Muscle layer of duodenum (tissue), 2 donors: Measurements from ENCODE around the gene SLC9C2.
"Not testable (repeated sequence)": the region's sequence is repeated elsewhere in the genome, so short reads cannot be mapped to it uniquely, and the experiment has no call there.

Experiments used
- H3K27ac ChIP-seq: one replicate; pipeline ENCODE4 v1.7.0; 2013; ENCODE audit warnings: mild to moderate bottlenecking, low read length
- H3K27me3 ChIP-seq: one replicate; pipeline ENCODE4 v1.7.0; 2013; ENCODE audit warnings: low read depth, mild to moderate bottlenecking, control low read depth, low read length
- H3K36me3 ChIP-seq, 2 donors: one replicate each; pipeline ENCODE4 v1.7.0; 2013; ENCODE audit warnings: low read length in 2 of 2, control low read depth in 1 of 2, mild to moderate bottlenecking in 1 of 2; ENCODE audit not compliant: insufficient read depth in 2 of 2, control insufficient read depth in 1 of 2
- H3K4me1 ChIP-seq, 2 donors: one replicate each; pipeline ENCODE4 v1.7.0; 2013; ENCODE audit warnings: low read length in 2 of 2, mild to moderate bottlenecking in 2 of 2, control low read depth in 1 of 2, moderate library complexity in 1 of 2; ENCODE audit not compliant: insufficient read depth in 2 of 2, control insufficient read depth in 1 of 2
- H3K4me3 ChIP-seq, 2 donors: one replicate each; pipeline ENCODE4 v1.7.0; 2013; ENCODE audit warnings: low read length in 2 of 2, low read depth in 1 of 2, mild to moderate bottlenecking in 1 of 2
- H3K9me3 ChIP-seq, 2 donors: one replicate each; pipeline ENCODE4 v1.7.0; 2013; ENCODE audit warnings: low read length in 2 of 2, control low read depth in 1 of 2, mild to moderate bottlenecking in 1 of 2; ENCODE audit not compliant: control insufficient read depth in 1 of 2
- donor health status: healthy.

The SLC9C2 gene

GRCh38 chr1:173616859-173617258 is 14.0 kb upstream of the SLC9C2 start:
- no peak overlapping the region for H3K27ac ChIP-seq
- H3K36me3 ChIP-seq, result no peaks in the 10 kb centered on the region
- peaks cover 0 to 20% of the 10 kb centered on the region in 2 donors for H3K9me3 ChIP-seq
- no peaks in the 10 kb centered on the region for H3K27me3 ChIP-seq
- H3K4me3 ChIP-seq, result no peak overlapping the region
- no peaks in the 10 kb centered on the region for H3K4me1 ChIP-seq

- H3K27me3 ChIP-seq, H3K9me3 ChIP-seq, H3K36me3 ChIP-seq, H3K4me3 ChIP-seq, H3K4me1 ChIP-seq, H3K27ac ChIP-seq: not testable (repeated sequence)
These were observed 10.2 kb upstream of the SLC9C2 start for GRCh38 chr1:173613086-173613485.

GRCh38 chr1:173608503-173609216 is 5.8 kb upstream of the SLC9C2 start:
- H3K4me3 ChIP-seq, result no peak overlapping the region
- no peaks in the 10 kb centered on the region for H3K4me1 ChIP-seq
- no peaks in the 10 kb centered on the region for H3K36me3 ChIP-seq
- no peaks in the 10 kb centered on the region for H3K27me3 ChIP-seq
- H3K27ac ChIP-seq, result no peak overlapping the region
- H3K9me3 ChIP-seq, result no peaks in the 10 kb centered on the region

GRCh38 chr1:173601588-173601987 is 1.3 kb downstream of the SLC9C2 start:
- Histone ChIP-seq H3K4me3 (no peak overlapping the region), H3K27ac (no peak overlapping the region), H3K36me3 (no peaks in the 10 kb centered on the region)

GRCh38 chr1:173596097-173596825 is 6.6 kb downstream of the SLC9C2 start:
- no peaks in the 10 kb centered on the region for H3K4me1 ChIP-seq
- no peak overlapping the region for H3K27ac ChIP-seq
- no peak overlapping the region for H3K4me3 ChIP-seq
- no peaks in the 10 kb centered on the region for H3K36me3 ChIP-seq
- H3K9me3 ChIP-seq, result peaks cover 0 to 2% of the 10 kb centered on the region in 2 donors
- no peaks in the 10 kb centered on the region for H3K27me3 ChIP-seq

More at GRCh38 chr1:173601588-173601987, 1.3 kb downstream of the SLC9C2 start:
- H3K4me1 ChIP-seq, result no peaks in the 10 kb centered on the region
- no peaks in the 10 kb centered on the region for H3K9me3 ChIP-seq
- no peaks in the 10 kb centered on the region for H3K27me3 ChIP-seq

- not testable (repeated sequence) for H3K27ac ChIP-seq, H3K27me3 ChIP-seq, H3K4me3 ChIP-seq, H3K9me3 ChIP-seq, H3K36me3 ChIP-seq, H3K4me1 ChIP-seq
These were observed 11.7 kb downstream of the SLC9C2 start for GRCh38 chr1:173591138-173591537.

- H3K4me1 ChIP-seq, result no peaks in the 10 kb centered on the region
These were observed 12.3 kb downstream of the SLC9C2 start for GRCh38 chr1:173590557-173590956.

GRCh38 chr1:173581383-173582079 is 21.3 kb downstream of the SLC9C2 start:
- no peaks in the 10 kb centered on the region for H3K27me3 ChIP-seq
- no peak overlapping the region for H3K4me3 ChIP-seq
- H3K36me3 ChIP-seq, result no peaks in the 10 kb centered on the region
- H3K27ac ChIP-seq, result no peak overlapping the region
- H3K4me1 ChIP-seq, result no peaks in the 10 kb centered on the region
- H3K9me3 ChIP-seq, result no peaks in the 10 kb centered on the region

More at GRCh38 chr1:173590557-173590956, 12.3 kb downstream of the SLC9C2 start:
- no peak overlapping the region for H3K4me3 ChIP-seq
- no peaks in the 10 kb centered on the region for H3K27me3 ChIP-seq
- no peak overlapping the region for H3K27ac ChIP-seq
- H3K36me3 ChIP-seq, result no peaks in the 10 kb centered on the region
- no peaks in the 10 kb centered on the region for H3K9me3 ChIP-seq

GRCh38 chr1:173580658-173581057 is 22.2 kb downstream of the SLC9C2 start:
- H3K27me3 ChIP-seq, result no peaks in the 10 kb centered on the region
- H3K27ac ChIP-seq, result no peak overlapping the region
- no peaks in the 10 kb centered on the region for H3K36me3 ChIP-seq
- no peaks in the 10 kb centered on the region for H3K9me3 ChIP-seq
- H3K4me1 ChIP-seq, result no peaks in the 10 kb centered on the region
- no peak overlapping the region for H3K4me3 ChIP-seq

GRCh38 chr1:173580071-173580470 is 22.8 kb downstream of the SLC9C2 start:
- H3K4me3 ChIP-seq, result no peak overlapping the region
- no peaks in the 10 kb centered on the region for H3K9me3 ChIP-seq
- no peak overlapping the region for H3K27ac ChIP-seq
- H3K4me1 ChIP-seq, result no peaks in the 10 kb centered on the region
- no peaks in the 10 kb centered on the region for H3K27me3 ChIP-seq
- H3K36me3 ChIP-seq, result no peaks in the 10 kb centered on the region

GRCh38 chr1:173573596-173573995 is 29.3 kb downstream of the SLC9C2 start:
- no peak overlapping the region for H3K4me3 ChIP-seq
- H3K4me1 ChIP-seq, result no peaks in the 10 kb centered on the region
- no peaks in the 10 kb centered on the region for H3K27me3 ChIP-seq
- H3K9me3 ChIP-seq, result no peaks in the 10 kb centered on the region
- no peak overlapping the region for H3K27ac ChIP-seq
- no peaks in the 10 kb centered on the region for H3K36me3 ChIP-seq
